HG03095 (cell line): Measurements from ENCODE around the gene LRRK1.

Source experiments
- ATAC-seq: cut with Tn5 transposase; IDR thresholded peaks from one replicate; pipeline ENCODE4 v1.9.1; 2021; ENCODE audit warnings: moderate library complexity; ENCODE audit not compliant: unreplicated experiment

Gene LRRK1

DNA sequence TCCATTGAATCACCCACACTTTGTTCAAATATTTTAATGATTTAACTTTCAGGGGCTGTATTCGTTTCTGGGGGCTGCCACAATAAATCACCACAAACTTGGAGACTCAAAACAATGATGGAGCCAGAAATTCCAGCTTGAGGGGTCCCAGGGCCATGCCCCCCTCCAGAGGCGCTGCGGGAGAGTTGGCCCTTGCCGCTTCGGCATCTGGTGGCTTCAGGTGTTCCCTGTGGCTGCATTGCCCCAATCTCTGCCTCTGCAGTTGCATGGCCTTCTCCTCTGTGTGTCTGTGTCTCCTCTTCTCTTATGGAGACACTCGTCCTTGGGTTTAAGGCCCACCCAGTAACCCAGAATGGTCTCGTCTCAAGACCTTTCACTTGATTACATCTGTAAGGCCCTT, 187.9 kb downstream of the LRRK1 start:
- no peak for ATAC-seq

GRCh38 chr15:101107625-101108460, 188.7 kb downstream of the LRRK1 start:
- ATAC-seq: no peak

- no peak for ATAC-seq
Observed at GRCh38 chr15:101108461-101108775, 189.3 kb downstream of the LRRK1 start.

DNA sequence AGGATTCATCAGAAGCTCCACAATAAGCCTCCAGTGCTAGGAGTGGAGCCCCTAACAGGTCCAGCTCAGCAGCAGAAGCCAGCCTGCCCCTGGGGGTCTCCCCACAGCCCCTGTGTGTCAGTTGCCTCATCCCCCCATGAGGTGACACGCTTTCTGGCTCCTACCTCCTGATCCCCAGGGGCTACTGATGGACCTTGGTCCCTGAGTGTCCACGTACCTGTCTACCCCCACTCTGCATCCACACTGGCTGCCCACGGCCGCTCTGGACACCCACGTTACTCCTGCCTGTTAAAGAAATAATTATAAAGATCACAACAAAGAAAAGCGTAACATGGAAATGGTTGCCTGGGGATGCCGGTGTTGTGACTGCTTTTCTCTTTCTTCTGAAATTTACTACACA, 189.6 kb downstream of the LRRK1 start:
- ATAC-seq: no peak

GRCh38 chr15:101110681-101111569, 191.8 kb downstream of the LRRK1 start:
- no peak for ATAC-seq

- ATAC-seq: no peak
Observed at GRCh38 chr15:101111570-101112262, 192.6 kb downstream of the LRRK1 start.

GRCh38 chr15:101112336-101113113, 193.4 kb downstream of the LRRK1 start:
- ATAC-seq: no peak

- no peak for ATAC-seq
Observed at GRCh38 chr15:101113114-101114005, 194.2 kb downstream of the LRRK1 start.

DNA sequence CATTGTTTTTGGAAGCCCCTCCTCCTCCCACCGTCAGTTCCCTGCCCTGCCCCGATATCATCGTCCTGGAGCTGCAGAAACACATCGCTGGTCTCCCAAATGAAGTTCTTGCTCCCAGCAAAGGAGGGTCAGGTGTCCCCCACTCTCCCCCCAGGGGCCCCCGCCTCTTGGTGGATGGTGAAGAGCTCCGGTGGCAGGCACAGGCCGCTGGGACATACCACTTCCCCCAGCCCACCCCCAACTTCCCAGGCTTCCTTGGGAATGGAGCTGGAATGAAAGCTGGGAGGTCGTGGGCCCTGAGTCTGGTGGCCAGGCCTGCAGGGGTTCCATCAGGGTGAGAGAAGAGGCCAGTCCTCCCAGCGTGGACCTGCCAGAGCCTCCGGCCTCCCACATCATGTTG, 195.0 kb downstream of the LRRK1 start:
- ATAC-seq: no peak

DNA sequence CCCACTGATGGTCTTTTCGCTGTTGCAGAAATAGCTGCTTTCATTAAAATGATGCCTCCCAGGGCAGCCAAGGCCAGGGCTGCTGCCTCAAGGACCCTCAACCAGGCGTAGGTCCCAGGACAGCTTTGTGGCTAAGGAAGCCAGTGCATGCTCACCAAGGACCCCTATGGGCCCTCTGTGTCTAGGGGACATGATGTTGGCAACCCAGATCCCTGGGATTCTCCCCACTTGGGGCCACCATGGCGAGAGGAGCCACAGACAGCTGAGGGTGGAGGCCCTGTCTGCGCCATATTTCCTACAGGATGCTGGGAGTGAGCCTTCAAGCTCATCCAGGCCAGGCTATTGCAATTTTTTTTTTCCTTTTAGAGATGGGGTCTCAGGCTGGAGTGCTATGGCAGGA, 195.5 kb downstream of the LRRK1 start:
- no peak for ATAC-seq

DNA sequence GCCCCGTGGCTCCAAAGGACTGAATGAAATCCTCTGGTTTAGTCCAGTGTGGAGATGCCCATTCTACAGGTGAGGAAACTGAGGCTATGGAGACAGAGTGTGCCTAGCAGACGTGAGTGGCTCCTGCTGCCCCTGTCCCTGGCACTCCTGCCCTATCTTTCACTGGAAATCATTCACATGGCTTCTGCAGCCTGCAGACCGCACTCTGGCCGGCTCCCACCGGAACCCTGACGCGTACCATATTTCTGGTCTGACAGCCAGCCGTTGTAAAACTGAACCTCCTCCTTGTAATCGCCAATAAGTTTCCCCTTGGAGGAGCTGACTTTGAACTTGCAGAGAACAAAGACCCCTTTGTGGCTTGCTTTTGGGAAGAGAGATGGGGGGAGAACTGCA, 196.2 kb downstream of the LRRK1 start:
- no peak for ATAC-seq

- ATAC-seq: no peak
Observed at GRCh38 chr15:101115786-101116680, 196.9 kb downstream of the LRRK1 start.

GRCh38 chr15:101116681-101116976, 197.5 kb downstream of the LRRK1 start:
- no peak for ATAC-seq

DNA sequence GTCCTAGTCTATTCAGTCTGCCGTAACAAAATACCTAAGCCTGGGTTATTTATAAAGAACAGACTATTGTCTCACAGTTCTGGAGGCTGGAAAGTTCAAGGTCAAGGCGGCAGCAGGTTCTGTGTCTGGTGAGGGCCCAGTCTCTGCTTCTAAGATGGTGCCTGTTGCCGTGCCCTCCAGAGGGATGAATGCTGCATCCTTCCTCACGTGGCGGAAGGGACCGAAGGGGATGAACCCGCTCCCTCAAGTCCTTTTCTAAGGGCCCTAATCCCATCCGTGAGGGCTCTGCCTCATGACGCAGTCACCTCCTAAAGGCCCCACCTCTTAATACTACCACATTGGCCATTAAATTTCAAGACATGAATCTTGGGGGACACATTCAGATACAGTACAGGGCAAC, 199.0 kb downstream of the LRRK1 start:
- no peak for ATAC-seq

DNA sequence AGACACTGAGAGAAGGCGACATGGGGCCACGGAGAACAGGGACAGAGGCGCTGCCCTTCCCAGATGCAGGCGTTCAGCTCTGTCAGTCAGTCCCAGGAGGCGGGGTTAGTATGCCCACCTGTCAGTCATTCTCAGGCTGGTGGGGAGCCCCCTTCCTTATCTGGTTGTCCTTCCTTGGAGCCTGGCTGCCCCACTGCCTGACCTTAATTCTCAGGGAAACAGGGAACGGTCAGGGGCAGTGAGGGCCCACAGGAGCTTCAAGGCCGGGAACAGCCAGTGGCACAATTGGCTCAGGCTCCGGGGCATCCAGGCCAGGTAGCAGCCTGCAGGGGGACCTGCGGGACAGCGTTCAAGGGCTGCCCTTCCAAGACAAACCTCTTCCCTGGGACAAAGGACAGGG, 199.5 kb downstream of the LRRK1 start:
- no peak for ATAC-seq

GRCh38 chr15:101119181-101119580, 200.0 kb downstream of the LRRK1 start:
- ATAC-seq: no peak
